Fibroblast of lung (primary cell): ENCODE data around the gene CFAP97D1. TPM values are rescaled to one million over a fixed set of nuclear protein-coding genes. Genes with fewer than 3 reads are reported as not detected.

Experiments
- DNase-seq, 2 donors: peaks; one replicate each; pipeline versions ENCODE4 v3.0.0 to v3.0.0-alpha.2; 2010; ENCODE audit warnings: low read depth in 2 of 2
- H2AFZ ChIP-seq: 2 replicates; pipeline ENCODE4 v1.5.1; 2012; ENCODE audit warnings: low read length, control low read depth, inconsistent platforms
- H3K27ac ChIP-seq: 2 replicates; pipeline ENCODE4 v1.5.1; 2011; ENCODE audit warnings: low read length, control low read depth; ENCODE audit not compliant: insufficient read depth
- H3K27me3 ChIP-seq: 2 replicates; pipeline ENCODE4 v1.5.1; 2011; ENCODE audit warnings: mild to moderate bottlenecking, low read length; ENCODE audit not compliant: control insufficient read depth, insufficient read depth
- H3K36me3 ChIP-seq: 2 replicates; pipeline ENCODE4 v1.5.1; 2011; ENCODE audit warnings: low read length; ENCODE audit not compliant: control insufficient read depth, insufficient read depth
- H3K4me1 ChIP-seq: 2 replicates; pipeline ENCODE4 v1.5.1; 2011; ENCODE audit warnings: low read length; ENCODE audit not compliant: control insufficient read depth, insufficient read depth; ENCODE audit errors: extremely low read depth
- H3K4me2 ChIP-seq: 2 replicates; pipeline ENCODE4 v1.5.1; 2011; ENCODE audit warnings: low read length, control low read depth; ENCODE audit not compliant: insufficient read depth; ENCODE audit errors: extremely low read depth
- H3K4me3 ChIP-seq, 4 experiments: fragments of 200-600 bp in 1 of 4; sonication (generic) in 1 of 4; replicated peaks in 1 of 4; 2 replicates each; pipeline ENCODE4 v1.5.1; 2011 to 2016; ENCODE audit warnings: low read length in 4 of 4, low read depth in 3 of 4, mild to moderate bottlenecking in 3 of 4, control low read depth in 2 of 4, inconsistent platforms in 1 of 4, mixed read lengths in 1 of 4; ENCODE audit not compliant: insufficient read depth in 1 of 4; ENCODE audit errors: control extremely low read depth in 1 of 4
- H3K79me2 ChIP-seq: 2 replicates; pipeline ENCODE4 v1.5.1; 2012; ENCODE audit warnings: mild to moderate bottlenecking, low read length, inconsistent platforms; ENCODE audit not compliant: control insufficient read depth, insufficient read depth
- H3K9ac ChIP-seq: 2 replicates; pipeline ENCODE4 v1.5.1; 2011; ENCODE audit warnings: mild to moderate bottlenecking, low read length, control low read depth; ENCODE audit not compliant: insufficient read depth
- H3K9me3 ChIP-seq: 2 replicates; pipeline ENCODE4 v1.5.1; 2012; ENCODE audit warnings: low read depth, low read length; ENCODE audit not compliant: control insufficient read depth, insufficient read depth
- H4K20me1 ChIP-seq: 2 replicates; pipeline ENCODE4 v1.5.1; 2011; ENCODE audit warnings: low read length; ENCODE audit not compliant: control insufficient read depth, insufficient read depth; ENCODE audit errors: extremely low read depth
- CTCF ChIP-seq, 2 donors: IDR thresholded peaks in 1 of 2; conservative IDR thresholded peaks in 1 of 2; 1 replicate in 1 of 2; 2 replicates in 1 of 2; pipeline ENCODE4 v1.5.1; 2011 to 2012; ENCODE audit warnings: low read length in 2 of 2, control low read depth in 1 of 2, inconsistent platforms in 1 of 2, low read depth in 1 of 2, mild to moderate bottlenecking in 1 of 2
- EZH2 ChIP-seq: IDR thresholded peaks from 2 replicates; pipeline ENCODE4 v1.5.1; 2012; ENCODE audit warnings: low read length, control low read depth, mild to moderate bottlenecking; ENCODE audit errors: missing control alignments
- polyA plus RNA-seq, 2 donors: library from polyadenylated mRNA; depleted of rRNA in 1 of 2; stranded (reverse) in 1 of 2; unstranded in 1 of 2; fragments of >200 nt; gene quantifications; 2 replicates each; pipeline ENCODE4 v1.2.1, GENCODE V29; 2011 to 2012; ENCODE audit warnings: missing spikeins in 1 of 2
- total RNA-seq: library from RNA; depleted of rRNA; stranded (reverse); fragments of >200 nt; gene quantifications from 2 replicates; pipeline ENCODE4 v1.2.1, GENCODE V29; 2014

The CFAP97D1 gene
- total and polyA plus RNA-seq, 2 donors (not counting 1 experiment from before 2014, with no cell fraction given), result under 0.01 to 0.02 TPM

GRCh38 chr17:43771463-43771862 is 8.8 kb upstream of the CFAP97D1 start:
- no peak for DNase-seq
- no peak overlapping the region for H2AFZ ChIP-seq
- H3K27me3 ChIP-seq, result no peaks in the 10 kb centered on the region
- TF ChIP-seq CTCF (conservative IDR thresholded peaks at IDR 0.05 in 1 of 2, IDR thresholded peaks at IDR 0.05 in 1 of 2; ENCODE audit: low read depth in 1 of 2, low read length in 2 of 2) (no peak), EZH2 (no peak)
- no peaks in the 10 kb centered on the region for H4K20me1 ChIP-seq
- no peak overlapping the region for H3K27ac ChIP-seq
- no peak overlapping the region for H3K4me3 ChIP-seq
- no peak overlapping the region for H3K4me2 ChIP-seq
- H3K36me3 ChIP-seq, result peaks cover 23% of the 10 kb centered on the region
- no peaks in the 10 kb centered on the region for H3K9me3 ChIP-seq
- H3K9ac ChIP-seq, result no peak overlapping the region
- H3K79me2 ChIP-seq, result peaks cover 12% of the 10 kb centered on the region
- H3K4me1 ChIP-seq, result no peaks in the 10 kb centered on the region

GRCh38 chr17:43772877-43773648 is 7.2 kb upstream of the CFAP97D1 start:
- Histone ChIP-seq H3K4me1 (no peaks in the 10 kb centered on the region), H2AFZ (no peak overlapping the region), H3K9me3 (no peaks in the 10 kb centered on the region), H3K27me3 (no peaks in the 10 kb centered on the region), H3K4me2 (no peak overlapping the region), H3K9ac (no peak overlapping the region), H3K79me2 (peaks cover 21% of the 10 kb centered on the region), H3K27ac (no peak overlapping the region), H4K20me1 (no peaks in the 10 kb centered on the region), H3K4me3 (no peak overlapping the region), H3K36me3 (peaks cover 23% of the 10 kb centered on the region)
- DNase-seq, result no peak
- TF ChIP-seq EZH2 (no peak), CTCF (conservative IDR thresholded peaks at IDR 0.05 in 1 of 2, IDR thresholded peaks at IDR 0.05 in 1 of 2; ENCODE audit: low read depth in 1 of 2, low read length in 2 of 2) (no peak)

- Histone ChIP-seq H3K4me1 (no peaks in the 10 kb centered on the region), H3K4me3 (no peak overlapping the region), H3K36me3 (peaks cover 22% of the 10 kb centered on the region), H3K4me2 (no peak overlapping the region), H3K9ac (no peak overlapping the region), H3K27ac (no peak overlapping the region), H2AFZ (no peak overlapping the region), H3K27me3 (no peaks in the 10 kb centered on the region), H3K9me3 (no peaks in the 10 kb centered on the region), H3K79me2 (peaks cover 21% of the 10 kb centered on the region), H4K20me1 (no peaks in the 10 kb centered on the region)
- no peak for TF ChIP-seq CTCF (conservative IDR thresholded peaks at IDR 0.05 in 1 of 2, IDR thresholded peaks at IDR 0.05 in 1 of 2; ENCODE audit: low read depth in 1 of 2, low read length in 2 of 2)
- no peak for TF ChIP-seq EZH2
- no peak for DNase-seq
These were observed 5.7 kb upstream of the CFAP97D1 start for GRCh38 chr17:43774304-43775250.
